Activated naive CD8-positive, alpha-beta T cell (primary cell): Measurements from ENCODE around the gene CCBE1.

ENCODE experiments used
- H3K27ac Mint-ChIP-seq: one replicate; pipeline ENCODE4 v1.8.0; 2021; ENCODE audit warnings: mixed read lengths
- H3K27me3 Mint-ChIP-seq: one replicate; pipeline ENCODE4 v1.8.0; 2021; ENCODE audit warnings: mixed read lengths
- H3K36me3 Mint-ChIP-seq: one replicate; pipeline ENCODE4 v1.8.0; 2021; ENCODE audit warnings: mixed read lengths
- H3K4me1 Mint-ChIP-seq: one replicate; pipeline ENCODE4 v1.8.0; 2021; ENCODE audit warnings: low read depth, mixed read lengths
- H3K4me3 Mint-ChIP-seq: one replicate; pipeline ENCODE4 v1.8.0; 2021; ENCODE audit warnings: mild to moderate bottlenecking, mixed read lengths
- H3K9me3 Mint-ChIP-seq: one replicate; pipeline ENCODE4 v1.8.0; 2021; ENCODE audit warnings: low read depth, mixed read lengths

The CCBE1 gene

DNA sequence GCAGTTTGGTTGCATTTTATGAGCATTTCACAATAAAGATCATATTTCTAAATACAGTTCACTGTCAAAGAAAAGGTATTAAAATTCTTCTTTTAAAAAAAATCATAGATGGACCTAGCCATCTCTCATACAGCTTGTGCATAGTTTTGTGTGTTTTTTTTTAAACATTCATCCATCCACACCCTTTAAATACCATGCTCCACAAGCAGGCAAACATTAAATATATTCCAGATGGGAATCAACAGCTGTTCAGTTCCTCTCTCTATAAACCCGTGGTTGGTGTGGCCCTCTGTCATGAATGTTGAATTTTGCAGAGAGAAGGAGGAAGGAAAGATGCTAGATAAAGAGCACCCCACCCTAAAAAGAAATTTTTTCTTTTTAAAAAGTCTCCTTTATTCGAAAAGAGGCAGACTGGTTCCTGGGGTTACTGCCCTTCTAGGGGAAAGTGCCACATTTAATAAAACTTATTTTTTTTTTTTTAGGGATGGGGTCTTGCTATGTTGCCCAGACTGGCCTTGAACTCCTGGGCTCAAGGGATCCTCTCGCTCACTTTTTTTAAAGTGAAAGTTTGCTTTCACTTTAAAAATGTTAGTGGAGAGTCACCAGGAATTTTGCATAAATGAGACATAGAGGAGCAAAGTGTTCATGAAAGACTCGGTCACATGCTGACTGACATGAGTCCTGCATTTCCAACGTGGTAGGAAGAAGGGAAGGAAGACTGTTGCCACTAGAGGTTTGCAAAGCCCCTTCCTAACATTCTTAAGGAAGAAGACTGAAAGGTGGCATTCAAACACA is 264.2 kb downstream of the CCBE1 start:
- peaks cover 10% of the 10 kb centered on the region for H3K27me3 Mint-ChIP-seq
- H3K36me3 Mint-ChIP-seq = no peaks in the 10 kb centered on the region
- H3K4me3 Mint-ChIP-seq = no peak overlapping the region
- no peak overlapping the region for H3K27ac Mint-ChIP-seq
- no peaks in the 10 kb centered on the region for H3K4me1 Mint-ChIP-seq
- H3K9me3 Mint-ChIP-seq = no peaks in the 10 kb centered on the region

DNA sequence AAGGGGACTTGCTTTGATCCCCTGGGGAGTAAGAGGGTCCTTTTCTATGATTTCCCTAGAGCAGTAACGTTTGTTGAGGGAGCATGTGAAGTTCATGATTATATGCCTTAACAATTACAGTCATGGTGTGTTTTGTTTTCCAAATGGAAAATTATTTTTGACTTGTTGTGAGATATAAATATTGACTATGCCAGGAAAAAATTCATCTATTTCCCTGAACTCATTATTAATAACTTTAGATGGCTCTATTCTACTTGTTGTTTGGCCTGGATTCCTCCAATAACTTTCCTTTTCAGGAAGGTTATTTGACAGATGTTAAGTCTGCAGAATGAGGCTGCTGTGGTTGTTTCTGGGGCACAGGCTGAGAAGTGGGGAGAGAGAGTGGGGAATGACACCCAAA is 266.1 kb downstream of the CCBE1 start:
- no peaks in the 10 kb centered on the region for H3K4me1 Mint-ChIP-seq
- H3K9me3 Mint-ChIP-seq = no peaks in the 10 kb centered on the region
- no peaks in the 10 kb centered on the region for H3K36me3 Mint-ChIP-seq
- no peak overlapping the region for H3K4me3 Mint-ChIP-seq
- no peak overlapping the region for H3K27ac Mint-ChIP-seq
- H3K27me3 Mint-ChIP-seq = peaks cover 7% of the 10 kb centered on the region

DNA sequence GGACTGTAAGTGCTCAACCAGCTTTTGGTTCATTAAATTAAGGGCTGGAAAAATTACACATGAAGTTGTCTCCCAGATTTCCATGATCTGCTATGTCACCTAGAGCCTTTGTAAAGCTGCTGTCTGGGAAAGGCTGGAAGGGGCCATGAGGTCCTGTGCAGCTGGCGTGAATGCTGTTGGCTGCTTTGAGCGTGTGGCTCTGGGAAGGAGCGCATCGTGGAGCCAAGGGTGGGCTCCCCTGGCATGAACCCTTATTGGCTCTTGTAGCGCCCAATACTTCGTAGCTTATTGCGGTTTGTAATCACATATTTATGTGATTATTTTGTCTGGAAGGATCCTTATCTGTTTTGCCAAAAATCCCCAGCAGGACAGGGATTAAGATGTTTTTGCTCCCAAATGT is 267.6 kb downstream of the CCBE1 start:
- Mint-ChIP-seq H3K4me3 (no peak overlapping the region), H3K9me3 (no peaks in the 10 kb centered on the region), H3K27ac (no peak overlapping the region), H3K4me1 (no peaks in the 10 kb centered on the region), H3K27me3 (peaks cover 7% of the 10 kb centered on the region), H3K36me3 (no peaks in the 10 kb centered on the region)

DNA sequence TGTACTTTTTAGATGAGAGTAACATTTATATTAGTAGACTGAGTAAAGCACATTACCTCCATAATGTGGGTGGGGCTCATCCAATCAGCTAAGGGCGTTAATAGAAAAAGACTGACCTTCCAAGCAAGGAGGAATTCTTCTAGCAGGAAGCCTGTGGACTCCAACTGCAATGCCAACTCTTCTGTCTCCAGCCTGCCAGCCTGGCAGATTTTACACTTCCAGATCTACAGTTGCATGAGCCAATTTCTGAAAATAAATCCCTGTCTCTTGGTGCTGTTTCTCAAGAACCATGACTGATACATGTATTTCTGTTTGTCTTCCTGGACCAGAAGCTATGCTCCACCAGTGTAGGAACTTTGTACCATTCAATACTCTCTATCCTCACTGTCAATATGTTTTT is 269.2 kb downstream of the CCBE1 start:
- Mint-ChIP-seq H3K27ac (no peak overlapping the region), H3K27me3 (peaks cover 8% of the 10 kb centered on the region), H3K4me1 (no peaks in the 10 kb centered on the region)

DNA sequence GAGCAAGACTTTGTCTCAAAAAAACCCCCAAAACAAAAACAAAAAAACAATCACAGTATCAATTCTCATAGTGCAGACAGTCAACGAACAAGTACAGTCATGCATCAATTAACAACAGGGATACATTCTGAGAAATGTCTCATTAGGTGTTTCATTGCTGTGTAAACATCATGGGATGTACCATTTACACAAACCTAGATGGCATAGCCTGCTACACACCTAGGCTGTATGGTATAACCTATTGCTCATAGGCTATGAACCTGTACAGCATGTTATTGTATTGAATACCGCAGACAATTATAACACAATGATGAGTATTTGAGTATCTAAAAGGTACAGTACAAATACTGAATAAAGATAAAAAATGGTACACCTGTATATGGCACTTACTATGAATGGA is 270.4 kb downstream of the CCBE1 start:
- Mint-ChIP-seq H3K27ac (no peak overlapping the region), H3K9me3 (no peaks in the 10 kb centered on the region), H3K27me3 (peaks cover 6% of the 10 kb centered on the region)

More for the DNA sequence above, 269.2 kb downstream of the CCBE1 start:
- no peaks in the 10 kb centered on the region for H3K36me3 Mint-ChIP-seq
- H3K9me3 Mint-ChIP-seq = no peaks in the 10 kb centered on the region
- no peak overlapping the region for H3K4me3 Mint-ChIP-seq

DNA sequence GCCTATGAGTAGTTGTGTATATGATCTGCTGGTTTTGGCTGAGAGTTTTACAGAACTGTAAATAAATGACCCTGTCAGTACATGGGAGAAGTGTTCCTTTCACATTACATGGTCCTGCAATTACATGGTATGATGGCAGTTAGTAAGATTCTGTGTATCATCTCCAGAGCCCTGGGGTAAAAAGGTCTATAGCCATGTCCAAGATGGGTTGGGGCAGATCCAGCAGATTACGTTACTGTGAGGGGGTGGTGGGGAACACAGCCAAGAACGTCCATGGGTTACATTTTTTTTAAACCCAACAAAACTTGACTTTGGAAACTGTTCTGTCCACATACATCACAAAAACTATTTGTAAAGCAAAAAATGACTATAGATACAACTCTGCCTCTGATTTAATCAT is 274.0 kb downstream of the CCBE1 start:
- H3K4me1 Mint-ChIP-seq = no peaks in the 10 kb centered on the region
- no peaks in the 10 kb centered on the region for H3K9me3 Mint-ChIP-seq
- H3K27me3 Mint-ChIP-seq = peaks cover 11% of the 10 kb centered on the region
- no peak overlapping the region for H3K4me3 Mint-ChIP-seq
- H3K36me3 Mint-ChIP-seq = no peaks in the 10 kb centered on the region
- no peak overlapping the region for H3K27ac Mint-ChIP-seq

More for the DNA sequence above, 270.4 kb downstream of the CCBE1 start:
- H3K4me3 Mint-ChIP-seq = no peak overlapping the region
- no peaks in the 10 kb centered on the region for H3K4me1 Mint-ChIP-seq
- no peaks in the 10 kb centered on the region for H3K36me3 Mint-ChIP-seq

DNA sequence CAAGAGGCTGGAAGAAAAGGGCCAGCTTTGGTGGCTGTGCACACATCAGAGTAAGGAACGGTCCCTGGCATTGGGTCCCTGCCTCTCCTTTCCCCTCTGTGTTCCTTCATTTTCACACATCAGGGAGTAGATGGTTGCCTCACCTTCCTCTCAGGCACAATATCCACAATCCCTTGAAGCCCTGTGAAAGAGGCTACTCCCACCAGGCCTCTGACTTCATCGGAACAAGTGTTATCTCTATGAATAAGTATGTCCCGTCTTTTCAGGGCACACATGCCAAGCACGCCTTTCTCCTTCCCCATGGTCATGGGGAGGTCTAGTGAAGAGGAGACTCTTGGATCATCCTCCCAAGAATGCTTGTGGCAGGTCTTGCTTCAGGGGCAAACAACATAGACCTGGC is 277.0 kb downstream of the CCBE1 start:
- Mint-ChIP-seq H3K9me3 (no peaks in the 10 kb centered on the region), H3K4me3 (no peak overlapping the region), H3K27me3 (peaks cover 18% of the 10 kb centered on the region), H3K4me1 (no peaks in the 10 kb centered on the region), H3K36me3 (no peaks in the 10 kb centered on the region), H3K27ac (no peak overlapping the region)

DNA sequence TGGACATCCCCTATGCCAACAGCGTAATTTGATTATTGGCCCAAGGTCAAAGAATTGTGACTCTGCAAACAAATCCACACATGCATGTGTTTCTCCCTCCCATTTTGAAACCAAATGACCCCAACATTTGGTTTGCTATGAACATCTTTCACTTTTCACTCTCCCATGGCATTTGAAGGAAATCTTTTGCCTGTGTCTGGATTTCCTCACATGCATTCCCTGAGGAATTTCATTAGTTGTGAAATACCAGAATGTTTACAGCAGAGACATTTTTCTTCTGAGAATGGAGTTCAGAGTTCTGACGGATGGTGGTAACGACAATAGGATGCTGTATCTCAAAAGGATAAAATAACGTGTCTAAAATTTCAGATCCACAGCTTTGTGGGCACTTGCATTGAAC is 277.8 kb downstream of the CCBE1 start:
- H3K27me3 Mint-ChIP-seq = peaks cover 20% of the 10 kb centered on the region
- no peaks in the 10 kb centered on the region for H3K36me3 Mint-ChIP-seq
- no peak overlapping the region for H3K27ac Mint-ChIP-seq
- no peak overlapping the region for H3K4me3 Mint-ChIP-seq
- H3K4me1 Mint-ChIP-seq = no peaks in the 10 kb centered on the region
- no peaks in the 10 kb centered on the region for H3K9me3 Mint-ChIP-seq

DNA sequence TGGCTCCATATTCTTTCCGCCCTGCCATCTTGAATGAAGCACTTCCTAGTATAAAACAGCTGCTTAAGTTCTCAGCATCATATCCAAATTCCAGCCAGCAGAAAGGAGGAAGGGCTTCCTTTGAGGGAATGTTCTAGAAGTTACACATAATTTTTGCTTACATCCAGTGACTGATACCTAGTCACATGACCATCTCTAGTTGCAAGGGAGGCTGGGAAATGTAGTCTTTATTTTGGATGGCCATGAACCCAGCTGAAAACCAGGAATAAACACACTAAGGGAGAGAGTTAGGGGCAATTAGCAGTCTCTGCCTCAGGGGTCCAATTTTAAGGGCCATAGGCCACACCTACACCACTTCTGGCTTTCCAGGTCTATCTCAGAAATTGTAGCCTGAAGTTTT is 280.4 kb downstream of the CCBE1 start:
- Mint-ChIP-seq H3K4me3 (no peak overlapping the region), H3K9me3 (no peaks in the 10 kb centered on the region), H3K4me1 (no peaks in the 10 kb centered on the region), H3K27me3 (peaks cover 31% of the 10 kb centered on the region), H3K36me3 (no peaks in the 10 kb centered on the region), H3K27ac (no peak overlapping the region)

DNA sequence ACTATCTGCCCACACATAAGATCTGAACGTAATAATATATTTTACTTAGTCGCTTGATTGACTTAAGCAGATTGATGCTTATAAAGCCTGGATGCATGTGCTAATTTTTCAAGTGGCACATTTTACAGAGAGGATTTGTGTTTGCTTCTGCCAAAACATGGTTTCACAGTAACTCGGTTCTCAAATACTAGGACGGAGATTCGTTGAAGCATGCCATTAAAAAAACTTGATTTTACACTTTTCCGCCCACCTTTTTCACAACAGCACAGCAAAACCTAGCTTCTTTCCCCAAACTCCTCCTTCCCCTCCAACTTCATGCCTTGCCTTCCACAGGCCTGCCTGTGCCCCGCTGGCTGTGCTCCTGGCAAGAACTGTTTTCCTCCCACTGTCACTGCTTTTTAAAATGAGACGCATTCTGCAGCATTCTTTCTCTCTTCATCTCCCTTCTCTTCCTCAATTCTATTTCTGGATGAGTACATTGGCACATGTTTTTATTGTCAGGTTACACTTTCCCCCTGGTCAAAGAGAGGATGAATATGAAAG is 283.0 kb downstream of the CCBE1 start:
- Mint-ChIP-seq H3K4me3 (no peak overlapping the region), H3K27me3 (peaks cover 33% of the 10 kb centered on the region), H3K27ac (no peak overlapping the region), H3K36me3 (peaks cover 2% of the 10 kb centered on the region), H3K4me1 (no peaks in the 10 kb centered on the region), H3K9me3 (no peaks in the 10 kb centered on the region)

DNA sequence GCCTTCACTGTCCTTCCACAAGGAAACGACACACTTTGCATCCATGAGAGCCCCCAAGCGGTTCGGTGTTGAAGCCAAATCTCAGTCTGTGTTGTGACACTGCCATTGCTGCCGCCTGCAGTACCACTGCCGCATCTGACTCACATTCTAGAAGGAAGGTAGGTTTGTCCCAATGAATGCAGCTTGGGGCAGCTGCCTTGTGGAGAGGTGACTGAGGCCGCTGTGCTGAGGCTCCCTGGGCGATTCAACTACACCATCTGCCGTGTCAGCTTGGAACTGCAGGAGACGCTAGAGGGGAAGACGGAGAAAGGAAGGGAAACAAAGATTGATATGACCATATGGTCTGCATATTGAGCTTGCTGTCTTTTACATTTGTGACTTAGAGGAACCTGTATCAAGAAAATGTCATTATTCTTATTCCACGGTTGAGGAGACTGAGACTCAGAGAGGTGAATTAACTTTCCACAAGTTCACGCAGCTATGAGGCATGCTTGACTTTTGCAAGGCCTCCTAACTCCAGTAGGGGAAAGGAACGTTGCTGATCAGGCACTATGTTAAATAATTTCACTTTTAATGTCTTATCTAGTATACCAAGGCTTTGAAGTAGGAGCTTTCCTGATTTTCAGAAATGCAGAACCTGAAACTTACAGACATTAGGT is 294.7 kb downstream of the CCBE1 start:
- Mint-ChIP-seq H3K4me3 (no peak overlapping the region), H3K27me3 (peaks cover 6% of the 10 kb centered on the region), H3K9me3 (no peaks in the 10 kb centered on the region), H3K27ac (no peak overlapping the region), H3K4me1 (no peaks in the 10 kb centered on the region), H3K36me3 (no peaks in the 10 kb centered on the region)

DNA sequence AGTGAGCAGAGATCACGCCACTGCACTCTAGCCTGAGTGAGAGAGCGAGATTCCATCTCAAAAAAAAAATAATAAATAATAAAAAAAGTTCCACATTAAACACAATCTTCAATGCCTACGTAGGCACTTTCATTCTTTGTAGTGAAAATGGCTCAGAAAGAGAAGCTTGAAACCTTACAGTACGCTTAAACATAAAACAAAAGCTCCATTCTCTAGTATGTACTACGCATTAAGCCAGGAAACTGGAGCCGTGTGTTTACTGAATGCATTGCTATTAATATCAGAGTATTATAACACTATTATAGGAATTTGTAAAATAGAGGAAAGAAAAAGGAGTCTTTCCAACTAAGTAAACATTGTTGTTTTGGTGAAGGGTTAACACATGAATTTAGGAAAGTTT is 296.8 kb downstream of the CCBE1 start:
- Mint-ChIP-seq H3K9me3 (no peaks in the 10 kb centered on the region), H3K27me3 (peaks cover 10% of the 10 kb centered on the region), H3K4me1 (peaks cover 7% of the 10 kb centered on the region), H3K27ac (no peak overlapping the region), H3K36me3 (no peaks in the 10 kb centered on the region), H3K4me3 (no peak overlapping the region)

DNA sequence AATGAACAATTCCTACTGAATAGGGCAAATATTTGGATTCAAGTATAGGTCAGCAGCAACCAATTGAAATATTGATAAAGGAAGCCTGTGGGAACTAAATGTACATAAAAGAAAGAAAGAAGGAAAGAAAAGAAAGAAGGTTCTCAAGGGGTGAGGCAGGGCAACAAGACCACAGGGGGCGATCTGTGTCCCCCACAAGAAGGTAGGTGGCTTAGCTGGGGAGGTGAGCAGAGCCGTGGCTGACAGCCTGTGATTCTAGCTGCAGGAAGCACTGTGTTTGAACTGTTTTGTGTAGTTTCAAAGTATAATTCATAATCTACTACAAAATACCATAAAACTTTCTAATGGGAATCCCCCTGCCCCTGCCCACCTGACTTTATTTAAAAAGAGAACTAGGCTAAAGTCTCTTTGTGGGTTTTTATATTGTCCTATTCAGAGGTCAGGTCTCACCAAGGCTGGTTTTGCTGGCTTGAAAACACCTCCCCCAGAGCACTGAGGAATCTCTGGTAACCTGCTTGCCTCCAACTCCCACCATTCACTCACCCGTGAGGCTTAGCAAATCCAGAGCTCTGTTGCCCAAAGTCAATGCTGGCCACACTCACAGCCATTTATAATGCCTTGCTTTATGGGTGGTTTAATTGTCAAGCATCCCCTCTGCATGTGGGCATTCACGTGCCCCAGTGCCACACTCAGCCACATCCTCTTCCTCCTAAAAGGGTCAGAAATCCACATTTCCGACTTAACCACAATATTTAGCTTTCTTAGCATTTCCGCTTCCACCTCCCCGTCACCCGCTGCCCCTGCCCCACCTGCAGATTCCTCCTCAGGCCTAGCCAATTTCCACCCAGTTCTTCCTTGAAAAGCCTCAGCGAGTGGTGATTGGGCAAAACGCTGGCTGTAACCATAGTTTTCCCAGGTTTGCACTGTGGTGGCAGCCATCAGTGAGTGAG is 301.7 kb downstream of the CCBE1 start:
- peaks cover 11% of the 10 kb centered on the region for H3K4me1 Mint-ChIP-seq
- no peaks in the 10 kb centered on the region for H3K36me3 Mint-ChIP-seq
- H3K9me3 Mint-ChIP-seq = no peaks in the 10 kb centered on the region
- H3K27me3 Mint-ChIP-seq = peaks cover 26% of the 10 kb centered on the region
- no peak overlapping the region for H3K4me3 Mint-ChIP-seq
- no peak overlapping the region for H3K27ac Mint-ChIP-seq

DNA sequence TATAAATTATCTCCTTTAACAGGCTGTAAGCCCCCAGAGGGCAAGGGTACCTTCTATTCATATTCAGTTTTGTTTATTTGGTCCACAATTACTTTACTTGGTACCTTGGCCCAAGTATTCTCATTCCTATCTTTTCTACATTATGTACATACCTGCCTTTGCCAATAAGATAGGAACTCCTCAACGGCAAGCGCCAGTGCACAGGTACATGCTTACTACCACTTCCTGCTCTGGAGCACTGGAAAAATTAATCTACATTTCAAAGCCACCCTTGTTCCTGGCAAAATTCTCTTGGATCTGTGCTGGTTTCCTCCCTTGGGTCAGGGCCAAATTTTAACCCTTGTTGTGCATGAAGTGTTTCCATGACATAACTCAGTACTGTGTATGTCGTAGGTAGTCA is 303.8 kb downstream of the CCBE1 start:
- Mint-ChIP-seq H3K27me3 (peaks cover 28% of the 10 kb centered on the region), H3K27ac (no peak overlapping the region), H3K36me3 (no peaks in the 10 kb centered on the region), H3K4me3 (no peak overlapping the region), H3K9me3 (no peaks in the 10 kb centered on the region), H3K4me1 (peaks cover 11% of the 10 kb centered on the region)

DNA sequence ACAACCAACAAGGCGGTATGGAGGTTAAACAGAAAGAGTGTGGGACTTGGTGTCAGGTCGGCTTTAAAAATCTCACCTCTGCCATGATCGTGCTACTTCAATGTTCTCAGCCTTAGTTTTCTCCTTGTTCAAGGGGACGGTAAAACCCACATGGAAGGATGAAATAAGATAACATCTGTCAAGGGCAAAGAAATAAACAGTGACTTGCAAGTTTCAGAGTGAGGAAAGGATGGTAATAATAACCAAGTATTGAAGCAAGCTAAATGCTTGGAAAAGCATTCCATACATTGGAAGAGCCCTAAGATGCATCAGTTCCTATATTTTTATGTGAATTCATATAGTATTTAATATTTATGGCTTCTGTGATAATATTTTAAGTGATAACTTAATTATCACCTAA is 308.4 kb downstream of the CCBE1 start:
- no peaks in the 10 kb centered on the region for H3K9me3 Mint-ChIP-seq
- H3K4me1 Mint-ChIP-seq = no peaks in the 10 kb centered on the region
- H3K36me3 Mint-ChIP-seq = no peaks in the 10 kb centered on the region
- no peak overlapping the region for H3K4me3 Mint-ChIP-seq
- peaks cover 13% of the 10 kb centered on the region for H3K27me3 Mint-ChIP-seq
- H3K27ac Mint-ChIP-seq = no peak overlapping the region
